H9 (cell line): ENCODE measurements around the gene HS3ST1. TPM values are rescaled to one million over a fixed set of nuclear protein-coding genes. Genes with fewer than 3 reads are reported as not detected.
A peak's percentile ranks its signal among the peaks of the same experiment; 100 is the strongest.

Experiments
- DNase-seq: peaks from one replicate; pipeline ENCODE4 v3.0.0-alpha.2; 2017
- H2AFZ ChIP-seq: one replicate; pipeline ENCODE4 v1.6.1; 2013; ENCODE audit warnings: mild to moderate bottlenecking, low read length, control low read depth, moderate library complexity
- H2AK5ac ChIP-seq: 2 replicates; pipeline ENCODE4 v1.6.1; 2013; ENCODE audit warnings: low read length, control low read depth, mixed read lengths; ENCODE audit not compliant: insufficient read length
- H2BK120ac ChIP-seq: one replicate; pipeline ENCODE4 v1.6.1; 2013; ENCODE audit warnings: low read depth, mild to moderate bottlenecking, low read length, control low read depth, inconsistent platforms; ENCODE audit not compliant: poor library complexity, severe bottlenecking
- H2BK12ac ChIP-seq: 2 replicates; pipeline ENCODE4 v1.6.1; 2013; ENCODE audit warnings: low read length, control low read depth, mixed read lengths, low read depth; ENCODE audit not compliant: insufficient read length
- H2BK15ac ChIP-seq: 2 replicates; pipeline ENCODE4 v1.6.1; 2013; ENCODE audit warnings: low read depth, low read length, control low read depth
- H2BK20ac ChIP-seq: one replicate; pipeline ENCODE4 v1.6.1; 2013; ENCODE audit warnings: low read depth, mild to moderate bottlenecking, low read length, control low read depth, inconsistent platforms; ENCODE audit not compliant: poor library complexity, severe bottlenecking
- H2BK5ac ChIP-seq: 2 replicates; pipeline ENCODE4 v1.6.1; 2013; ENCODE audit warnings: low read length, control low read depth, mixed read lengths; ENCODE audit not compliant: insufficient read length
- H3K14ac ChIP-seq: 2 replicates; pipeline ENCODE4 v1.6.1; 2013; ENCODE audit warnings: low read length, control low read depth; ENCODE audit not compliant: insufficient read depth
- H3K18ac ChIP-seq: 2 replicates; pipeline ENCODE4 v1.6.1; 2013; ENCODE audit warnings: low read depth, mild to moderate bottlenecking, mixed read lengths, low read length, control low read depth; ENCODE audit not compliant: insufficient read length
- H3K23ac ChIP-seq: 2 replicates; pipeline ENCODE4 v1.6.1; 2013; ENCODE audit warnings: low read length, control low read depth, mixed read lengths, low read depth; ENCODE audit not compliant: insufficient read length
- H3K23me2 ChIP-seq: 2 replicates; pipeline ENCODE4 v1.6.1; 2013; ENCODE audit warnings: low read depth, mild to moderate bottlenecking, mixed read lengths, low read length, control low read depth; ENCODE audit not compliant: insufficient read length, poor library complexity, severe bottlenecking
- H3K27ac ChIP-seq: 2 replicates; pipeline ENCODE4 v1.5.1; 2013; ENCODE audit warnings: low read length, control low read depth, mixed read lengths, low read depth; ENCODE audit not compliant: insufficient read length
- H3K27me3 ChIP-seq: 2 replicates; pipeline ENCODE4 v1.6.1; 2013; ENCODE audit warnings: low read length, control low read depth, inconsistent platforms; ENCODE audit not compliant: insufficient read depth
- H3K4ac ChIP-seq: 2 replicates; pipeline ENCODE4 v1.6.1; 2013; ENCODE audit warnings: low read depth, mild to moderate bottlenecking, control low read depth, inconsistent platforms, low read length, moderate library complexity
- H3K4me1 ChIP-seq: 2 replicates; pipeline ENCODE4 v1.6.1; 2013; ENCODE audit warnings: low read length, control low read depth, inconsistent platforms; ENCODE audit not compliant: insufficient read depth
- H3K4me2 ChIP-seq: 2 replicates; pipeline ENCODE4 v1.6.1; 2013; ENCODE audit warnings: low read length, control low read depth, mixed read lengths; ENCODE audit not compliant: insufficient read length, insufficient read depth
- H3K56ac ChIP-seq: 2 replicates; pipeline ENCODE4 v1.6.1; 2013; ENCODE audit warnings: low read depth, mild to moderate bottlenecking, mixed read lengths, low read length, control low read depth; ENCODE audit not compliant: insufficient read length
- H3K79me1 ChIP-seq: 2 replicates; pipeline ENCODE4 v1.6.1; 2013; ENCODE audit warnings: low read depth, mild to moderate bottlenecking, moderate library complexity, low read length, control low read depth, inconsistent platforms; ENCODE audit not compliant: insufficient read depth, poor library complexity, severe bottlenecking
- H3K79me2 ChIP-seq: 2 replicates; pipeline ENCODE4 v1.6.1; 2013; ENCODE audit warnings: low read length, control low read depth, inconsistent platforms; ENCODE audit not compliant: insufficient read depth
- H3K9ac ChIP-seq: 2 replicates; pipeline ENCODE4 v1.6.1; 2013; ENCODE audit warnings: low read length, control low read depth, mixed read lengths; ENCODE audit not compliant: insufficient read length; ENCODE audit errors: extremely low read depth
- H3K9me3 ChIP-seq: one replicate; pipeline ENCODE4 v1.6.1; 2013; ENCODE audit warnings: low read depth, low read length, inconsistent platforms; ENCODE audit not compliant: control insufficient read depth
- H3T11ph ChIP-seq: one replicate; pipeline ENCODE4 v1.6.1; 2013; ENCODE audit warnings: mild to moderate bottlenecking, low read length, control low read depth, inconsistent platforms
- H4K20me1 ChIP-seq: one replicate; pipeline ENCODE4 v1.6.1; 2013; ENCODE audit not compliant: control insufficient read depth, insufficient read length, insufficient read depth
- H4K5ac ChIP-seq: 2 replicates; pipeline ENCODE4 v1.6.1; 2013; ENCODE audit warnings: low read depth, mild to moderate bottlenecking, mixed read lengths, low read length, control low read depth; ENCODE audit not compliant: insufficient read length
- H4K8ac ChIP-seq: replicated peaks from 2 replicates; pipeline ENCODE4 v1.6.1; 2013; ENCODE audit warnings: low read length, control low read depth, mixed read lengths, low read depth; ENCODE audit not compliant: insufficient read length
- H4K91ac ChIP-seq: 2 replicates; pipeline ENCODE4 v1.6.1; 2013; ENCODE audit warnings: low read depth, mild to moderate bottlenecking, moderate library complexity, mixed read lengths, low read length, control low read depth; ENCODE audit not compliant: insufficient read length
- H3K27ac Mint-ChIP-seq, 3 experiments: 2 replicates in 2 of 3; 3 replicates in 1 of 3; pipeline ENCODE4 v1.8.0; 2020 to 2021; ENCODE audit warnings: mixed read lengths in 3 of 3, mild to moderate bottlenecking in 1 of 3, moderate library complexity in 1 of 3
- H3K27me3 Mint-ChIP-seq: 2 replicates; pipeline ENCODE4 v1.8.0; 2021; ENCODE audit warnings: low read depth, mild to moderate bottlenecking, moderate library complexity, mixed read lengths
- H3K36me3 Mint-ChIP-seq, 3 experiments: 2 replicates in 2 of 3; 3 replicates in 1 of 3; pipeline ENCODE4 v1.8.0; 2020 to 2021; ENCODE audit warnings: low read depth in 3 of 3, mixed read lengths in 3 of 3; ENCODE audit not compliant: insufficient read depth in 1 of 3
- H3K4me1 Mint-ChIP-seq, 2 experiments: 2 replicates each; pipeline ENCODE4 v1.8.0; 2020; ENCODE audit warnings: mixed read lengths in 2 of 2
- H3K4me3 Mint-ChIP-seq, 2 experiments: 2 replicates in 1 of 2; 3 replicates in 1 of 2; pipeline ENCODE4 v1.8.0; 2020 to 2021; ENCODE audit warnings: mild to moderate bottlenecking in 2 of 2, mixed read lengths in 2 of 2, moderate library complexity in 1 of 2
- H3K9me3 Mint-ChIP-seq, 2 experiments: 2 replicates in 1 of 2; 3 replicates in 1 of 2; pipeline ENCODE4 v1.8.0; 2020; ENCODE audit warnings: mild to moderate bottlenecking in 2 of 2, mixed read lengths in 2 of 2, moderate library complexity in 1 of 2
- total RNA-seq: library from RNA; stranded (reverse); gene quantifications from 2 replicates; pipeline ENCODE4 v1.2.1, GENCODE V29; 2021
- TF ChIP-seq, protein P1 (sequence below): fragments of 200-600 bp; sonication (generic); conservative IDR thresholded peaks from 3 replicates; pipeline ENCODE4 v1.8.0; 2021; ENCODE audit warnings: antibody characterized with exemption, mild to moderate bottlenecking

HS3ST1 gene
- total RNA-seq, 1 experiment from 2014 or later = 0.04 TPM

DNA sequence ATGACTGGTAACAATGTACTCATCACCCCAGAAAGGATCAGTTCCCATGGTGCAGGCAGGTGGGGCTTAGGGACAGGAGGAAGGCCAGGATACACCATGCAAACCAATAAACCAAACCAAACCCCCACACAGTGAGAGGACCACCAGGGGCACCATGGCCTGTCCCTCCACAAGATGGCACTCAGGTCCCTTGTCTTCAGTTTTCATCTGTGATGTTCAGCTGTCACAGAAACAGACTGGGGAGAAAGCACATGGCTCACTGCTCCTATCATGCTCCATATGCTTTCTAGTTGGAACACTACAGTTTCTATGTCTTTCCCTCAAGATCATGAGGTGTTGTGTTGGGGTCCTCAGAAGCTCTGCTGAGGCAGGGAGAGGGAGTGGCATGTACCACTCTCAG, 10.1 kb downstream of the HS3ST1 start:
- Histone ChIP-seq H2AFZ (no peak overlapping the region), H3K9ac (no peak overlapping the region), H4K91ac (no peak overlapping the region), H3K14ac (no peak overlapping the region), H3T11ph (no peak overlapping the region), H4K8ac (no peak overlapping the region), H2BK5ac (no peak overlapping the region), H4K20me1 (no peaks in the 10 kb centered on the region), H2BK120ac (no peak overlapping the region), H3K23ac (no peak overlapping the region), H3K27me3 (no peaks in the 10 kb centered on the region), H3K4me1 (no peaks in the 10 kb centered on the region), H3K79me2 (no peaks in the 10 kb centered on the region), H2AK5ac (no peak overlapping the region), H3K79me1 (no peaks in the 10 kb centered on the region), H3K18ac (no peak overlapping the region), H3K4ac (no peak overlapping the region), H4K5ac (no peak overlapping the region), H3K23me2 (no peaks in the 10 kb centered on the region), H3K27ac (no peak overlapping the region), H2BK15ac (no peak overlapping the region), H3K9me3 (no peaks in the 10 kb centered on the region), H3K4me2 (no peak overlapping the region), H2BK12ac (no peak overlapping the region), H2BK20ac (no peak overlapping the region), H3K56ac (no peak overlapping the region)
- H3K4me1 Mint-ChIP-seq = peaks cover 6 to 8% of the 10 kb centered on the region in 2 experiments; a peak in 3 of 4 replicates
- H3K36me3 Mint-ChIP-seq = no peaks in the 10 kb centered on the region
- DNase-seq = no peak
- TF ChIP-seq, protein P1, sequence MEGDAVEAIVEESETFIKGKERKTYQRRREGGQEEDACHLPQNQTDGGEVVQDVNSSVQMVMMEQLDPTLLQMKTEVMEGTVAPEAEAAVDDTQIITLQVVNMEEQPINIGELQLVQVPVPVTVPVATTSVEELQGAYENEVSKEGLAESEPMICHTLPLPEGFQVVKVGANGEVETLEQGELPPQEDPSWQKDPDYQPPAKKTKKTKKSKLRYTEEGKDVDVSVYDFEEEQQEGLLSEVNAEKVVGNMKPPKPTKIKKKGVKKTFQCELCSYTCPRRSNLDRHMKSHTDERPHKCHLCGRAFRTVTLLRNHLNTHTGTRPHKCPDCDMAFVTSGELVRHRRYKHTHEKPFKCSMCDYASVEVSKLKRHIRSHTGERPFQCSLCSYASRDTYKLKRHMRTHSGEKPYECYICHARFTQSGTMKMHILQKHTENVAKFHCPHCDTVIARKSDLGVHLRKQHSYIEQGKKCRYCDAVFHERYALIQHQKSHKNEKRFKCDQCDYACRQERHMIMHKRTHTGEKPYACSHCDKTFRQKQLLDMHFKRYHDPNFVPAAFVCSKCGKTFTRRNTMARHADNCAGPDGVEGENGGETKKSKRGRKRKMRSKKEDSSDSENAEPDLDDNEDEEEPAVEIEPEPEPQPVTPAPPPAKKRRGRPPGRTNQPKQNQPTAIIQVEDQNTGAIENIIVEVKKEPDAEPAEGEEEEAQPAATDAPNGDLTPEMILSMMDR = peak; percentile 42; the same call in 2 of the 3 replicates
- no peak overlapping the region for H3K4me3 Mint-ChIP-seq
- H3K27ac Mint-ChIP-seq = no peak overlapping the region
- H3K27me3 Mint-ChIP-seq = no peaks in the 10 kb centered on the region
- H3K9me3 Mint-ChIP-seq = no peaks in the 10 kb centered on the region
